ENCODE measurements around the gene PHACTR4.
"Not testable (repeated sequence)": the region's sequence is repeated elsewhere in the genome, so short reads cannot be mapped to it uniquely, and the experiment has no call there.

DNA sequence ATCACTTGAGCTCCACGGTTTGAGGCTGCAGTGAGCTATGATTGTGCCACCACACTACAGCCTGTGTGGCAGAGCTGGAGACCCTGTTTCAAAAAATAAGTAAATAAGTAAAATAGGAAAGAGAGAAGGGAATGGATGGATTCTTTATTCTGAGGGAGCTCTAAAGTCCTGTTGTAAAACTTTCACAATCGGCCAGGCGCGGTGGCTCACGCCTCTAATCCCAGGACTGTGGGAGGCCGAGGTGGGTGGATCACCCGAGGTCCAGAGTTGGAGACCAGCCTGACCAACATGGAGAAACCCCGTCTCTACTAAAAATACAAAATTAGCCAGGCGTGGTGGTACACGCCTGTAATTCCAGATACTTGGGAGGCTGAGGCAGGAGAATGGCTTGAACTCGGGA lies 6.1 kb downstream of the PHACTR4 start:
- TF ChIP-seq, protein P1, sequence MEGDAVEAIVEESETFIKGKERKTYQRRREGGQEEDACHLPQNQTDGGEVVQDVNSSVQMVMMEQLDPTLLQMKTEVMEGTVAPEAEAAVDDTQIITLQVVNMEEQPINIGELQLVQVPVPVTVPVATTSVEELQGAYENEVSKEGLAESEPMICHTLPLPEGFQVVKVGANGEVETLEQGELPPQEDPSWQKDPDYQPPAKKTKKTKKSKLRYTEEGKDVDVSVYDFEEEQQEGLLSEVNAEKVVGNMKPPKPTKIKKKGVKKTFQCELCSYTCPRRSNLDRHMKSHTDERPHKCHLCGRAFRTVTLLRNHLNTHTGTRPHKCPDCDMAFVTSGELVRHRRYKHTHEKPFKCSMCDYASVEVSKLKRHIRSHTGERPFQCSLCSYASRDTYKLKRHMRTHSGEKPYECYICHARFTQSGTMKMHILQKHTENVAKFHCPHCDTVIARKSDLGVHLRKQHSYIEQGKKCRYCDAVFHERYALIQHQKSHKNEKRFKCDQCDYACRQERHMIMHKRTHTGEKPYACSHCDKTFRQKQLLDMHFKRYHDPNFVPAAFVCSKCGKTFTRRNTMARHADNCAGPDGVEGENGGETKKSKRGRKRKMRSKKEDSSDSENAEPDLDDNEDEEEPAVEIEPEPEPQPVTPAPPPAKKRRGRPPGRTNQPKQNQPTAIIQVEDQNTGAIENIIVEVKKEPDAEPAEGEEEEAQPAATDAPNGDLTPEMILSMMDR (IDR thresholded peaks at IDR 0.05): not testable (repeated sequence)
- not testable (repeated sequence) for TF ChIP-seq POLR2A (IDR thresholded peaks at IDR 0.05)
